Activated CD8-positive, alpha-beta memory T cell treated with anti-CD3 and anti-CD28 coated beads for 1 hour (primary cell): ENCODE measurements around the gene ITPRIPL2.

Experiments used
- DNase-seq, 2 donors: peaks; one replicate each; pipeline ENCODE4 v3.0.0-alpha.2; 2020; ENCODE audit warnings: low read depth in 1 of 2; ENCODE audit errors: extremely low read depth in 1 of 2

ITPRIPL2 gene

DNA sequence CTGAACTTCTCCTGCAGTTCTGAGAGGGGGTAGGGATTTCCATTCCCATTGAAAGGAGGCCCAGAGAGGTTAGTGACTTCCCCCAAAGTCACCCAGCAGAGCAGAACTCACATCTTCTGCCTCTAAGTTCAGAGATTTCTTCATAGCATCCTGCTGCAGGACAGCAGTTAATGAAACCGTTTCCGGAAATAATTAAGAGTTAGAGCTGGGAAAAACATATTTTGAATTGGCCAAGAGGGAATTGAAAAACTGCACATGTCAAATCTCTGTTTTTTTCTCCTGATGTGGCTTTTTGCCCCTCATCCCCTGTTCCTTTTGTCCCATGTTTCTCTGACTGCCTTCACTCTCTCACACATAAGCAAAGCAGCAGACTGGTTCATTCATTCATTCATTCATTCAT lies 26.6 kb downstream of the ITPRIPL2 start:
- no peak for DNase-seq

DNA sequence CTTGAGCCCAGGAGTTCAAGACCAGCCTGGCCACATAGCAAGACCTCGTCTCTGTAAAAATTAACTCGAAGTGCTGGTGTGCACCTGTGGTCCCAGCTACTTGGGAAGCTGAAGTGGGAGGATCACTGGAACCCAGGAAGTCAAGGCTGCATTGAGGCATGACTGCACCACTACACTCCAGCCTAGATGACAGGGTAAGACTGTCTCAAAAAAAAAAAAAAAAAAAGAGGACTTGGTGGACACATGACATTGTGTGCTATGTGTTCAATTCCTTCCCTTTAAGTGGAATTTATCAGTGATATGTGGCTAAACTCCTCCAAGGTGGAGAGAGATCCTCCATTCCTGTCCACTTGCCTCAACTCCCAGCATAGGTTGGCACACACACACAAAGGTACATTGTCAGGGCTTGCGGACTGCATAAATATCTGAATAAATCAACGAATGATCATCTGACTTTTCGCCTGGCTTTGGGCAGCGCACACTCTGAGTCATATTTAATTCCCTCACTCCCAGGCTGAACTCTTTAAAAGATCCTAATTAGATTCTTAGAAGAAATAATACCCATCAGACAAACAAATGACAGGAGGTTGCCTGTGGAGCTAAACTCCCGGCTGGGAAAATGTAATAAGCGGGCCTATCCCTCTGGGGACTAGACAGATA lies 29.3 kb downstream of the ITPRIPL2 start:
- DNase-seq = no peak

- DNase-seq = no peak
Measured at GRCh38 chr16:19143599-19143956, 29.8 kb downstream of the ITPRIPL2 start.

DNA sequence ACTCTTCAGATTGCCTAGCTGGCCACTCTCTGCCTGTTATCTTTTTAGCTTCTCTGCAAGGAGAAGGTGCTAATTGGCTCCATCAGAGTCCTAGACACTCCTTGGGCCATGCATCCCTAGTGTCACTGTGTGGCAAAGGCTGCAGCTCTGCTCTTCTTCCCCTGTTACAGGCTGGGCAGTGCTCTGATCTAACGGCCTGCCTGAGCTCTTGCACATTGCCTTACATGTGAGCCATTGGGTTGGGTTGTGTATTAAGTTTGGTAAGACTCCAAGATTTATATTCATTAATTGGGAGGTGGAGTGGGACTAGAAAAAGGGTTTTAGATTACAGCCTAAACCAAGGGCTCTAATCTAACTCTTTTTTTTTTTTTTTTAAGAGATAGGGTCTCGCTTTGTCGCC lies 31.2 kb downstream of the ITPRIPL2 start:
- no peak for DNase-seq

DNA sequence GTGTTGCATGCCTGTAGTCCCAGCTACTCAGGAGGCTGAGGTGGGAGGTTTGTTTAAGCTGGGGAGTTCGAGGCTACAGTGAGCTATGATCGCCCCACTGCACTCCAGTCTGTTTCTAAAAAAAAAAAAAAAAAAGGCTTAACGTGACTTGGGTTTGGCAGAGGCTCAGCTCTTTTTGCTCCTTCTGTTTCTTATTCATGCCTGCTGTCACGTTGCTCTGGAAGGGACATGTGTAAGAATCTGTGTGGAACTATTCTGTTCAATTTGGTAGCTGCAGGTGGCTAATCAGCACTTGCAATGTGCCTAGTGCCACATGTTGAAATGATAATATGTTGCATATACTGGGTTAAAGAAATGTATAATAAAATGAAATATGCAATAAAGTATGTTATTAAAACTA lies 33.4 kb downstream of the ITPRIPL2 start:
- no peak for DNase-seq

DNA sequence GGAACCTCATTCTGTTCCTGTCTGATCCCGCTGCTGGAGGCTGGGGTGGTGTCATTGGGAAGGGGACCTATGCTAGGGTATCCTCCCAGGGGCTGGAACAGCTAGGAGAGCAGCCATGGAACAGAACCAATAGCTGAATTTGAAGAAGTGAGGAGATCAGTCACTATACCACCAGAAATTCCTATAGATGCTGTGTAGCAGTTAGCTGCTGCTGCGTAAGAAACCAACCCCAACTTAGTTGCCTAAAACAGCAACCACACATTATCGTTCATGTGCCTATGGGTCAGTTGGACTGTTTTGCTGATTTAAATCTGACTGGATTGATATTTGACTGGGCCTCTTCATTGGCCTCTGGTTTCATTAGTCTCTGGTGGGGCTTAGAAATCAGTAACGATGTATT lies 33.9 kb downstream of the ITPRIPL2 start:
- no peak for DNase-seq

DNA sequence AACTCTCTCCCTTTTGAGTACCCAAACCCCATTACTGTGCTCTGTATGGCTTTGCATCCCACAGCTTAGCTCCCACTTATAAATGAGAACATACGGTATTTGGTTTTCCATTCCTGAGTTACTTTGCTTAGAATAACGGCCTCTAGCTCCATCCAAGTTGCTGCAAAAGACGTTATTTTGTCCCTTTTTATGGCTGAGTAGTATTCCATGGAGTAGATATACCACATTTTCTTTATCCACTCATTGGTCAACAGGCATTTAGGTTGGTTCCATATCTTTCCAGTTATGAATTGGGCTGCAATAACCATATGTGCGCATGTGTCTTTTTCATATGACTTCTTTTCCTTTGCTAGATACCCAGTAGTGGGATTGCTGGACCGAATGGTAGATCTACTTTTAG lies 34.4 kb downstream of the ITPRIPL2 start:
- DNase-seq = no peak

- DNase-seq = no peak
Measured at GRCh38 chr16:19151310-19151709, 37.5 kb downstream of the ITPRIPL2 start.

DNA sequence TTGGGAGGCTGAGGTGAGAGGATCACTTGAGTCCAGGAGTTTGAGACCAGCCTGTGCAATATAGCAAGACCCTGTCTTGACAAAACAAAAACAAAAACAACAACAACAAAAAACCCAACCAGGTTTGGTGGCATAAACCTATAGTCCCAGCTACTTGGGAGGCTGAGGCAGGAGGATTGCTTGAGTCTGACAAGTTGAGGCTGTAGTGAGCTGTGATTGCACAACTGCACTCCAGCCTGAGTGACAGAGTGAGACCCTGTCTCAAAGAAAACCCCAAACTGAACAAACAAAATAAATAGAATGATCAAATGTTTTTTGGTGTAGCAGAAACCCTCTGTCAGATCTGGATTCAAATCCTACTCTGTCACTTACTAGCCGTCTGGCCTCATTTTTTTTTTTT lies 38.3 kb downstream of the ITPRIPL2 start:
- no peak for DNase-seq

DNA sequence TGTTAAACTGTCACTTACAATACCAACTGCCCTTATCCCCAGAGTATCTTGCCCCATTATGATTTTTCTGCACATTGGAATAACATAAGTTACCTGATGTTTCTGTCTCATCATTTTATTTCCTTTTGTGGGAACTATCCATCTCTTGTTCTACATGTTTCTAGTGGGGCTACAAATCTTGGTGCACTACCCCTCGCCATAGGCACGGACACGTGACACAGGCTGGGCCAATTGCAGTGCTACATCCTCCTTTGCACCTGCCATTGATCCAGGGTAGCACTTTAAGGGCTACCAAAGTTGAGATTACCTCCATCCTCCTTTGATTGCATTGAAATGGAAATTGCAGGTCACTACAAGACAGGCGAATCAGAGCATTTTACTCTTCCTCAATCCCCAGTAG lies 40.1 kb downstream of the ITPRIPL2 start:
- no peak for DNase-seq

- no peak for DNase-seq
Measured at GRCh38 chr16:19162085-19162484, 48.3 kb downstream of the ITPRIPL2 start.

GRCh38 chr16:19163215-19163614 lies 49.5 kb downstream of the ITPRIPL2 start:
- no peak for DNase-seq

DNA sequence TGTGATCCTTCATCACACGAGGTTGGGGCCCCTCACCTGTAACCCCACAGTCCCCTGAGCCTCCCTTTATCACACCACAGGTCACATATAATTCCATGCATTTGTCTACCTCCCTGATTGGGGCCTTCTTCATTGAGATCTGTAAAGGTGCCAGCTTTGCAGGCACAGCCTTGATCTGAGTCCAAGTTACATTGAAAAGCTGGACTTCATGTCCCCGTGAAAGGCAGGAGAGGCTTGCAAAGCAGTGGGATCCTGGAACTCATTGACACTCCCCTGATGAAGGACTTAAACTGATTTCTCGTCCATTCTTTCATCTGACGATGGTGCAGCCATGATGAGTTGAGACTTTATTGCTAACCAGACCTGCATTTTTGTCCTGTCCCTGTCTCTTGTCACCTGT lies 50.5 kb downstream of the ITPRIPL2 start:
- no peak for DNase-seq

GRCh38 chr16:19165101-19165500 lies 51.3 kb downstream of the ITPRIPL2 start:
- no peak for DNase-seq

GRCh38 chr16:19166500-19166899 lies 52.7 kb downstream of the ITPRIPL2 start:
- DNase-seq = no peak

GRCh38 chr16:19167710-19168370 lies 54.1 kb downstream of the ITPRIPL2 start, which contains the start of gene SYT17:
TSS of gene SYT17 (plus strand) at chr16:19168240. CDS start at chr16:19168647, 407 bp downstream.
- DNase-seq = no peak

DNA sequence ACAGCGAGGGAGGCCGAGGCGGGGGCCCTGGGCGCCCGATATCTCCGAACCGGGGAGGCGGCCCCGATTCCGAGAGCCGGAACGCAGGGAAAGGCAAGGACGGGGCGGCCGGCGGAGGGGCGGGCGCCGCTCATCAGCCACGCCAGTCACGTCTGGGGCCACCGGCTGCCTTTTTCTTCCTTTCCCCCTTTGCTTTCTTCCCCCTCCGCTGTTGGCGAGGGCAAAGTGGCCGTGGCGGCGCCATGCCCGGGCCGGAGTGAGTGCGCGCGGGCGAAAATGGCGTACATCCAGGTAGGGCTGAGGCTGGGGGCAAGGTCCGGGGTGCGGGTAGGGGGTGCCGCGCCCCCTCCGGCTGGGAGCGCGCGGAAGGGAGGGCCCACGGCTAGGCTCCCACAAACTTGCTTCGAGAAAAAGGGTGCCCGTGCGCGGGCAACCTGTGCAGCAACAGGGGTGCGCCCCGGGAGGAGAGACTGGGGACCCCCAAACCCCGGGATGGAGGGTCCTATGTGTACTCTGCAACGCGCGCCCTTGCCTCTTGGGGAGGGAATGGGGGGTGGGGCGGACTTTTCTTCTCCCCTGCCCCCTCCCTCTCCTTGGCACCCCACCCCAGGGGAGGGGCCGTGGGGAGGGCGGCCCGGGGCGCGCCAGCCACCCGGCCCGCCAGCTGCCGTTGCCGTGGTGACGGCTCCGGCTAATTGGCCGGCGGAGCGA lies 54.8 kb downstream of the ITPRIPL2 start:
- DNase-seq = no peak

- no peak for DNase-seq
Measured at GRCh38 chr16:19169082-19169639, 55.4 kb downstream of the ITPRIPL2 start.

DNA sequence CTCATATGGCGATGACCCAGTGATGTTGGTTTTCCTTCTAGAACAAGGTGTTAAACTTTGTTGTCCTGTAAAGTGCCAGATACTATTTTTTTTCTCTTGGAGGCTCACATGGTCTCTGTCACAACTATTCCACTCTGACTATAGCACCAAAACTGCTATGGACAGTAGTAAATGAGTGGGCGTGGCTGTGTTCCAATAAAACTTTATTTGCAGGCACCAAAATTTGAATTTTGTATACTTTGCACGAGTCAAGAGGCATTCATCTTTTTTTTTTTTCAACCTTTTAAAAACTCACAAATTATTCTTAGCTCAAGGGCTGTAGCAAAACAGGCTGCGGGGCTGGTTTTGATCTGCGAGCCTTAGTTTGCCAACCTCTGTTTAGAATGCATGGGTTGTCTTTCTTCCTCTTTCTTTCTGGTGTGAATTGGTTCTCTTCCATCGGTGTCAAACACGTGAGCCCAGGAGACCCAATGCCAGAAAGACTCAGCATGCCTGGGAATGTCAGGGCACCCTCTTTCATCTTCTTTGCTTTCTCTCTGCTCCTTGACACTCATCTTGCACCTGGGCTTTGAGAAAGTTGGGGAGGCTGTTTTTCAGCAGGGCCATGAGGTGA lies 56.4 kb downstream of the ITPRIPL2 start:
- no peak for DNase-seq
